GM19467 (cell line): Measurements from ENCODE around the gene ARVCF.
A peak's percentile ranks its signal among the peaks of the same experiment; 100 is the strongest.

Source experiments
- ATAC-seq: cut with Tn5 transposase; IDR thresholded peaks from one replicate; pipeline ENCODE4 v1.9.1; 2021; ENCODE audit warnings: mild to moderate bottlenecking, moderate library complexity; ENCODE audit not compliant: unreplicated experiment

ARVCF gene, protein sequence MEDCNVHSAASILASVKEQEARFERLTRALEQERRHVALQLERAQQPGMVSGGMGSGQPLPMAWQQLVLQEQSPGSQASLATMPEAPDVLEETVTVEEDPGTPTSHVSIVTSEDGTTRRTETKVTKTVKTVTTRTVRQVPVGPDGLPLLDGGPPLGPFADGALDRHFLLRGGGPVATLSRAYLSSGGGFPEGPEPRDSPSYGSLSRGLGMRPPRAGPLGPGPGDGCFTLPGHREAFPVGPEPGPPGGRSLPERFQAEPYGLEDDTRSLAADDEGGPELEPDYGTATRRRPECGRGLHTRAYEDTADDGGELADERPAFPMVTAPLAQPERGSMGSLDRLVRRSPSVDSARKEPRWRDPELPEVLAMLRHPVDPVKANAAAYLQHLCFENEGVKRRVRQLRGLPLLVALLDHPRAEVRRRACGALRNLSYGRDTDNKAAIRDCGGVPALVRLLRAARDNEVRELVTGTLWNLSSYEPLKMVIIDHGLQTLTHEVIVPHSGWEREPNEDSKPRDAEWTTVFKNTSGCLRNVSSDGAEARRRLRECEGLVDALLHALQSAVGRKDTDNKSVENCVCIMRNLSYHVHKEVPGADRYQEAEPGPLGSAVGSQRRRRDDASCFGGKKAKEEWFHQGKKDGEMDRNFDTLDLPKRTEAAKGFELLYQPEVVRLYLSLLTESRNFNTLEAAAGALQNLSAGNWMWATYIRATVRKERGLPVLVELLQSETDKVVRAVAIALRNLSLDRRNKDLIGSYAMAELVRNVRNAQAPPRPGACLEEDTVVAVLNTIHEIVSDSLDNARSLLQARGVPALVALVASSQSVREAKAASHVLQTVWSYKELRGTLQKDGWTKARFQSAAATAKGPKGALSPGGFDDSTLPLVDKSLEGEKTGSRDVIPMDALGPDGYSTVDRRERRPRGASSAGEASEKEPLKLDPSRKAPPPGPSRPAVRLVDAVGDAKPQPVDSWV

GRCh38 chr22:20016734-20017621, at the start of gene ARVCF:
Gene ARVCF, minus strand, starts transcription at chr22:20016823. Its CDS starts 26,029 bp downstream, at chr22:19990794.
- ATAC-seq = peak; percentile 62

DNA sequence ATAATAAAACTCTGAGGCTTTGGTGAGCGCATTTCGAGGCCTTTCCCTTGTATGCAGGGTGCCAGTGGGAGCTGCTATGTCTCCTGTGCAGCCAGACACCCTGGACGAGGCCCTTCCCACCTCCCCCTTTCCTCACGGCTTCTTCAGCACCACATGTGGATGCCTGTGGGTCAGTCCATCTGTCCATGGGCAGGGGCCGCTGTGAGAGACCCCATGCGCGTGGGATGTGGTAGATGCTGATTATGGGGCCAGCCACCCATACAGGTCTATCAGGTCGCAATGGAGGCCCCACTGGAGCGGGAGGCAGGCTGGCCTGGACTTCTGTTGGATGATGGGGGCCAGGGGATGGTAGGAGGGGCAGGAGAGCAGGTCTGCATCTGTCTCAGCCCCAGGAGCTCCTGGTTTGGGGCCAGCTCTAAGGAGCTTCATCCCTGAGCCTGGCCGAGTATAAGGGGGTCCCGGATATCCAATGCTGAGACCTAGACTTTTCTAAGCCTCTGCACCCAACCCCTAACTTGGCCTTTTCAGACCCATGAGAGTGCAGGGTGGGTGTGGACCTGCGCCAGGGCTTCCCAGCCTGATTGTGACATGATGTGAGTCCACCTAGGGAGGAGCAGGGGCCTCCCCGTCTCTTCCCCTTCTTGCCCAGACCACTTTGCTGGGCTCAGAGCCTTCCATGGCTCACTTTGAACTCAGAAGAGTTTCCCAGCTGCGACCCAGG, 49.4 kb upstream of the ARVCF start:
- no peak for ATAC-seq

- no peak for ATAC-seq
These were observed 48.1 kb upstream of the ARVCF start for GRCh38 chr22:20064545-20065262.

DNA sequence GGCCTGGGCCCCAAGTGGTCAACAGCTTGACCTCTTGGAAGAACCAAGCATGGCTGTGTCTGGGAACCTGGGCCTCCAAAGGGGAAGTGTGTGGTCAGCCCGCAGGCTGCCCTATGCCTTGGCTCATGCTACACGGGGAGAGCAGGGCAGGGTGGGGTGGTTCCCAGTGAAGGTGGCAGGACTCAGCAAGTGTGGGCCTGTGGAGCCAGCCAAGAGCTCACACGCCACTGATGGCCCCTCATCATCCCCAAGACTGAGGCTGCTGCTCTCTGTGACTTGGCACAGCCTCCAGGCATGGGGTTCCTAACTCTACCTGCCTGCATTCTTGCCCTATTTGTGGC, 47.5 kb upstream of the ARVCF start:
- no peak for ATAC-seq

- no peak for ATAC-seq
These were observed 46.9 kb upstream of the ARVCF start for GRCh38 chr22:20063271-20064139.

DNA sequence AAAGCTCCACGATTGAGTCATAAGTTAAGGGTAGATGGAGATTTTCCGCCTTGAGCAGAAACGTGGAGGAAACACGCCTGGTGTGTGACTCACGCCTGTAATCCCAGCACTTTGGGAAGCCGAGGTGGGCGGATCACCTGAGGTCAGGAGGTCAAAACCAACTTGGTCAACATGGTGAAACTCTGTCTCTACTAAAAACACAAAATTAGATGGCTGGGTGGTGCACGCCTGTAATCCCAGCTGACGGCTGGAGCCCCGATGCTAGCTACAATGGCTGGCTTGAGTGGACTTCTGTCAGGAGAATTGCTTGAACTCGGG, 46.1 kb upstream of the ARVCF start:
- no peak for ATAC-seq

DNA sequence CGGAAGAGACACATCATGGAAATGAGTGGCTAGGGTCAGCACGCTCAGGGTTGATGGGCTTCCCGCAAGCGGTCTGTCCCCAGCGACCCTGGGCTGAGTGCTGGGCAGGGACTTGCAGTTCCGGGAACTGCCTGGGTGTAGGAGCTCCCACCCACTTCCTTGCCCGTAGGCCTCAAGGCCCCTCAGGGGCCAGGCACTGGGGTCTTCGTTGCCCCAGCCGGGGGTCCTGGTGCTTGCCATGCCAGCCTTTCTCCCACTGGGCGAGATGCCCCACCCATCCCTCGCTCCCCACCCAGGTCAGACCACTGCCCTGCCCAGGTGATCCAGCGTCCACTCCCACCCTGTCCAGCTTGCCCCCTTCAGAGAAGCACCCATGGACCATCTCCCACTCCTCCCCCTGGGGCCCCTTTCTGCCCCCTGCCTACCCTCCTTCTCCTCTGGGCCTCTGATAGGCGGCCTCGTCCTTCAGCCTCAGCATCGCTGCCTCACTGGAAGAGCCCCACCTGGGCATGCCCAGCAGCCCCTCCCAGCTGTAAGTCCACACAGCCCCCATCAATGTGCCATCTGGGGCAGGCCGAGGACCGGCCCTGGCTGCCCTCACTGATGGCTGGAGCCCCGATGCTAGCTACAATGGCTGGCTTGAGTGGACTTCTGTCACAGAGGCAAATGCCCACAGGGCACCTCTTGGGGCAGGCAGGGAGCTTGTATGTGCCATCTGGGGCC, 45.6 kb upstream of the ARVCF start:
- ATAC-seq = no peak

DNA sequence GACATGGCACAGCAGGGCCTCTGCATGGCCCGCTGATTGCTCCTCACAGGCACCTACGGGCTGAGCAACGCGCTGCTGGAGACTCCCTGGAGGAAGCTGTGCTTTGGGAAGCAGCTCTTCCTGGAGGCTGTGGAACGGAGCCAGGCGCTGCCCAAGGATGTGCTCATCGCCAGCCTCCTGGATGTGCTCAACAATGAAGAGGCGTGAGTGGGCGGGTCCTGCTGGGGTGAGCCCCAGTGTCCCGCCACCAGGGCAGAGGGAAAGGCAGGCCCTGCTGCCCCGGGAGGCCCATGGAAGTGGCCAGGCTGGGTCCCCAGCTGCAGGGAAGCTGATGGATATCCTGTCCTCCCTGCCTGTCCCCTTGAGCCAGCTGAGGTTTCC, 44.8 kb upstream of the ARVCF start:
- ATAC-seq = no peak

GRCh38 chr22:20060700-20061480, 44.3 kb upstream of the ARVCF start:
- no peak for ATAC-seq

GRCh38 chr22:20058989-20059770, 42.6 kb upstream of the ARVCF start:
- no peak for ATAC-seq

DNA sequence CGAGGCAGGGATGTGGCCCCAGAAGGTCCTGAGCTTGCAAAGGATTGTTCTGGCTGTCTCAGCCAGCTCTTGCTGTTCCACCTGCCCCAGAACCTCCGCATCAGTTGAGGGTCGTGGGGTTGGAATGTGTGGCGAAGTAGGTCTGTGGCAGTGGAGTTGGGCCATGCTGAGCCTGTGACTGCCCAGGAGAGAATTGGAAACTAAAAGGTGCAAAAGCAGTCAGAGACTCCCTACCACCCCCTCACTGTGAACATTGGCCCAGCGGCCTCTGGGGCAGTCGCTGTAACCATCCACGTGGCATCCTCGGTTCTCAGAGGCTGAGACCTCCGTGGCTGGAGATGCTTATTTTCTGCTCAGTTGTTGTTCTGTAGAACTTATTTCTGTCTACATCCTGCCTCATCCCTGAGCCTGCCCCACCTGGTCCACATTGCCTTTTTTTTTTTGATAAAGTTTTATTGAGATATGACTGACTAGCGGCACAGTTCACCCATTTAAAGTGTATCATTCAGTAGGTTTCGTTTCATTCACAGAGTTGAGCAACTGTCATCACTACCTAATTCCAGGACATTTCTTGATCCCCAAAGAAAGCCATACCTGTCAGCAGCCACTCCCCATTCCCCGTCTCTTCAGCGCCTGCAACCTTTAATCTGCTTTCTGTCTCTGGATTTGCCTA, 41.1 kb upstream of the ARVCF start:
- ATAC-seq = no peak

- no peak for ATAC-seq
These were observed 40.2 kb upstream of the ARVCF start for GRCh38 chr22:20056696-20057386.

- no peak for ATAC-seq
These were observed 39.5 kb upstream of the ARVCF start for GRCh38 chr22:20056161-20056560.

- ATAC-seq = no peak
These were observed 39.0 kb upstream of the ARVCF start for GRCh38 chr22:20055654-20056053.

GRCh38 chr22:20055144-20055543, 38.5 kb upstream of the ARVCF start:
- no peak for ATAC-seq

GRCh38 chr22:20054485-20054884, 37.9 kb upstream of the ARVCF start:
- ATAC-seq = no peak
